A549 treated with CpdA at 1 μM for 4 hours (cell line): ENCODE data around the gene CCDC40. TPM values are rescaled to one million over a fixed set of nuclear protein-coding genes. Genes with fewer than 3 reads are reported as not detected.

Experiments used
- total RNA-seq: library from RNA; stranded (reverse); fragments of 200-300 nt; extraction: Qiagen RNA extraction; gene quantifications from 5 replicates; pipeline ENCODE4 v1.2.3, GENCODE V29; 2022; ENCODE audit warnings: low read depth

Gene CCDC40
- total RNA-seq = 4.5 to 7.5 TPM (median 6.2 TPM) in 5 replicates

GRCh38 chr17:80035937-80036714 is at the start of gene CCDC40:
Gene CCDC40 (plus strand): TSS chr17:80036642. CDS start chr17:80036663, 21 bp downstream.

GRCh38 chr17:80035687-80035936 is 830 bp upstream of the CCDC40 start, which contains the start of gene TBC1D16:
Gene TBC1D16 (minus strand): TSS chr17:80035872. CDS start chr17:80013547, 22,325 bp downstream.

GRCh38 chr17:80101011-80101945 is 64.8 kb downstream of the CCDC40 start, which contains the start of gene GAA:
Gene GAA (plus strand): TSS chr17:80101581. CDS start chr17:80104587, 3,006 bp downstream.

GRCh38 chr17:80147035-80147822 is 110.8 kb downstream of the CCDC40 start, which contains the start of gene EIF4A3:
Gene EIF4A3 (minus strand): TSS chr17:80147128. CDS start chr17:80146961, 167 bp downstream.

Other genes with a start within 250 kb of the CCDC40 start
- 14.3 to 24.2 TPM (median 22.3 TPM) in 5 replicates for gene CBX8, start 239.6 kb upstream of the CCDC40 start, total RNA-seq
- gene CBX4, start 197.2 kb upstream of the CCDC40 start, total RNA-seq = 24.2 to 33.8 TPM (median 32.2 TPM) in 5 replicates
- 6.6 to 10.2 TPM (median 9.0 TPM) in 5 replicates for gene TBC1D16, start 770 bp upstream of the CCDC40 start, total RNA-seq
- gene GAA, start 64.9 kb downstream of the CCDC40 start, total RNA-seq = 50.3 to 61.0 TPM (median 52.4 TPM) in 5 replicates
- 187 to 228 TPM (median 220 TPM) in 5 replicates for gene EIF4A3, start 110.5 kb downstream of the CCDC40 start, total RNA-seq
- 0.08 to 0.26 TPM (median 0.22 TPM) in 3 of 5 replicates, not detected in the others for gene CARD14, start 133.4 kb downstream of the CCDC40 start, total RNA-seq
- 18.3 to 27.4 TPM (median 23.4 TPM) in 5 replicates for gene SGSH, start 183.7 kb downstream of the CCDC40 start, total RNA-seq
- 12.1 to 16.3 TPM (median 15.2 TPM) in 5 replicates for gene SLC26A11, start 183.8 kb downstream of the CCDC40 start, total RNA-seq
- gene RNF213, start 224.2 kb downstream of the CCDC40 start, total RNA-seq = 67.4 to 83.0 TPM (median 70.2 TPM) in 5 replicates